ENCODE data around the gene KDM4B.
A peak's percentile ranks its signal among the peaks of the same experiment; 100 is the strongest.

KDM4B gene

DNA sequence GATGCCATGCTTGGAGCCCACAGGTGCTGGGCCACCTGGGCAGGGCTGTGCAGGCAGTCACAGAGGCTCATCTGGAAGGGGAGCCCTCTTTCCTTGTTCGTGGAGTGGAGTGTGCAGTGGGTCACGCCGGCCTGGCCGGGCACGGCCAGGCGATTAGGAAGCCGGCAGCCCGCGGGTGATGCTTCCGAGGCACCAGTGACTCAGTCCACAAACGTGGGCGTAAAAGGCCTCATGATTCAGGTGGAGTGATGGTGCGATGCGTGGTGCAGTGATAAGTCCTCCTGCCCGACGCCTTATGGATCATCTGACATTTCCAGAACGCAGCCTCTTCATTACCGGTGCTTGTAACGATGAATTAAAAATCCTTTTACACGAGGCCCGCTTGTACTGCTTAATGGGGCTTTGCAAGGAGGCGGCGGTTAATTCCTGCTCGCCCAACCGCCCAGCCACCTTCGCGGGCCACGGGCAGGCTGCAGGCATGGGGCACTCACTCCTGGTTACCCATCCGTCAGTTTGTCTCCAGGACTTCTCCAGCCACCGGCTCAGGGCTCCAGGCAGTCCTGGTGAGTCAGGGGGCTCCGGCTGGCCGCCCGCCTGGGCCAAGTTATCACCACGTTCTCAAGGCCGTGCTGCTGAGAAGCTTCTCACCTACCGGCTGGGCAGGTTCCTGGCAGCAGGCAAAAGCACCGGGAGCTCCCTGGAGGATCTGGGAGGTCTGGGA lies 172.4 kb downstream of the KDM4B start:
- peak; percentile 18 for DNase-seq (ENCODE audit: low read depth, low spot score)
- TF ChIP-seq, protein P1, sequence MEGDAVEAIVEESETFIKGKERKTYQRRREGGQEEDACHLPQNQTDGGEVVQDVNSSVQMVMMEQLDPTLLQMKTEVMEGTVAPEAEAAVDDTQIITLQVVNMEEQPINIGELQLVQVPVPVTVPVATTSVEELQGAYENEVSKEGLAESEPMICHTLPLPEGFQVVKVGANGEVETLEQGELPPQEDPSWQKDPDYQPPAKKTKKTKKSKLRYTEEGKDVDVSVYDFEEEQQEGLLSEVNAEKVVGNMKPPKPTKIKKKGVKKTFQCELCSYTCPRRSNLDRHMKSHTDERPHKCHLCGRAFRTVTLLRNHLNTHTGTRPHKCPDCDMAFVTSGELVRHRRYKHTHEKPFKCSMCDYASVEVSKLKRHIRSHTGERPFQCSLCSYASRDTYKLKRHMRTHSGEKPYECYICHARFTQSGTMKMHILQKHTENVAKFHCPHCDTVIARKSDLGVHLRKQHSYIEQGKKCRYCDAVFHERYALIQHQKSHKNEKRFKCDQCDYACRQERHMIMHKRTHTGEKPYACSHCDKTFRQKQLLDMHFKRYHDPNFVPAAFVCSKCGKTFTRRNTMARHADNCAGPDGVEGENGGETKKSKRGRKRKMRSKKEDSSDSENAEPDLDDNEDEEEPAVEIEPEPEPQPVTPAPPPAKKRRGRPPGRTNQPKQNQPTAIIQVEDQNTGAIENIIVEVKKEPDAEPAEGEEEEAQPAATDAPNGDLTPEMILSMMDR (IDR thresholded peaks at IDR 0.05; ENCODE audit: low read depth, low read length): no peak
- no peak overlapping the region for H3K4me3 ChIP-seq (ENCODE audit: low read depth, low read length)
- in situ Hi-C loops (cut with HindIII; ENCODE audit: low sequenced_read_pairs): no loop called here

DNA sequence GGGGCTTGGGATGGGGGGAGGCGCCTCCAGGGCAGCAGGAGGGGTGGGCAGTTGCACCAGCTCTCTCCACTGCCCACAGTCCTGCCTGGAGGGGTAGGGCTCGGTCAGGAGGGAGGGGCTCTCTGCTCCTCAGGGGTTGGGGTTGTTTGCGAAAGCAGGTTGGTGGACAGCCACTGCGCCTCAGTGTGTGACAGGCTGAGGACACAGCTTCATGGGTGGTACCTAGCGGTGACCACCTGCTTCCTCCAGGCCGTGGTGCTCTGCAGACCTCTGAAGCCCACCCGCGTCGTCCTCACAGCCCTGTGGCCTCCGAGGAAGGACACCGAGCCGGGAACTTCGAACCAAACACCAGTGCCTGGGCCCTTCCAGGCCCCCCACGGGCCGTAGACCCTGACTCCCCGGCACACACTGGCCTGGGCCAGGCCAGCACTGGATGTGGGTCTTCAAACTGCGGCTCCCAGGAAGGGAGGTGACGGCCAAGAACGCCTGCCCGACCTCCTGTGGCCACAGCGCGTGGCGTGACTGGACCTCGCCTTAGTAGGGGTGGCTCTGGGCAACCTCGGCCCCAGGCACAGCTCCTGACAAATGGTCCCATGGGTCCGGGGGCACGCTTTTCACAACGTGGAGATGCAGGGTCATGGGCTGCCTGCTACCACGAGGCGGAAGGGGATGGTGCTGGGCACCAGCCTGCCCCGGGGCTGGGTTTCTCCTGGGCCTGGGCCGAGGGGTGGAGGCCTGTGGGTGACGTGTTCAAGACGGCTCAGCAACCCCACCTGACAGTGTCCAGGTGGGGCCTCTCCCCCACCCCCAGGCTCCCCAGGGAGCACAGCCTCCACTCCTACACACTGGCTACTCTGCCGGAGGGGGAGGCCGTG lies 173.2 kb downstream of the KDM4B start:
- in situ Hi-C loops (cut with HindIII; ENCODE audit: low sequenced_read_pairs): no loop called here
- TF ChIP-seq, protein P1 (IDR thresholded peaks at IDR 0.05; ENCODE audit: low read depth, low read length): no peak
- H3K4me3 ChIP-seq (ENCODE audit: low read depth, low read length): no peak overlapping the region
- no peak for DNase-seq (ENCODE audit: low read depth, low spot score)

DNA sequence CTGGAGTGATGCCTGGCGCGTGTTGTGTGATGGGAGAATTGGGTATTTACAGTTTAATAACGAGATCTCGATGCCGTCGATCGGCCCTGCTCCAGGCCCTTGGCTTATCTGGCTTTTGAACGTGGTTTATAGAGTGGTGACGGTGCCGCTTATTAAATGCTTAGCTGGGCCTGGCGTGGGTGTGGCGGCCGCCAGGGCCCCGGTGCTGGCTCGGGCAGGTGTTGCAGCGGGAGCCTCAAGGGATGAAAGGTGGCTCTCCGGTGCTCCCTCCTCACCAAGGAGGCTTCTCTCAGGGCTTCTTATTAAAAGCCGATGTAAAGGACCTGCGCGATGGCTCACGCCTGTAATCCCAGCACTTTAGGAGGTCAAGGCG lies 173.8 kb downstream of the KDM4B start:
- TF ChIP-seq, protein P1 (IDR thresholded peaks at IDR 0.05; ENCODE audit: low read depth, low read length): no peak
- in situ Hi-C loops (cut with HindIII; ENCODE audit: low sequenced_read_pairs): no loop called here
- DNase-seq (ENCODE audit: low read depth, low spot score): no peak
- H3K4me3 ChIP-seq (ENCODE audit: low read depth, low read length): no peak overlapping the region

DNA sequence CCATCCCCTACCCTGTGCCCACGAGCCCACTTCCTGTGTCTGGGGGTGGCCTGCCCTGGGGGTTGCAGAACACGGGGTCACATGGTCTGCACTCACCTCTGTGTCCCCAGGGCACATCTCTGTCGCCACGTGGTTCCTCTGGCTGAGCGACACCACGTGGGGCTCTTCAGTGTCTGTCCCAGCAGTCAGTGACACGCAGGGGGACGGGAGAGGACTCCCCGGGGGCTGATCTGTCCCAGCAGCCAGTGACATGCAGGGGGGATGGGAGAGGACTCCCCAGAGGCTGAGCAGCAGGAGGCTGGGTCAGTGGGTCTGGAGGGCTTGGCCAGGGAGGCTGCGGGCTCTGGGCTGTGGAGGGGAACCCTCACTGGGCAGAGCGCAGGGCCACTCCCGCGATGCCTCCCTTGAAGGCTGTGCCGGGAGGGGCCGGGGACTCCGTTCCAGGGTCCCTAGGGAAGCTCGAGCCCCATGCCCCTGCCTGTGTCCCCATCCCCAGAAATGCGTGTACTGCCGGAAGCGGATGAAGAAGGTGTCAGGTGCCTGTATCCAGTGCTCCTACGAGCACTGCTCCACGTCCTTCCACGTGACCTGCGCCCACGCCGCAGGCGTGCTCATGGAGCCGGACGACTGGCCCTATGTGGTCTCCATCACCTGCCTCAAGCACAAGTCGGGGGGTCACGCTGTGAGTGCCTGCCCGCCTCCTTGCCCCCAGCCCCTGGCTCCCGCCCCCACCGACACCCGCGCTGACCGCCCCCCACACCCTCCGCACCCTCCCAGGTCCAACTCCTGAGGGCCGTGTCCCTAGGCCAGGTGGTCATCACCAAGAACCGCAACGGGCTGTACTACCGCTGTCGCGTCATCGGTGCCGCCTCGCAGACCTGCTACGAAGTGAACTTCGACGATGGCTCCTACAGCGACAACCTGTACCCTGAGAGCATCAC lies 174.8 kb downstream of the KDM4B start:
- in situ Hi-C loops (cut with HindIII; ENCODE audit: low sequenced_read_pairs): no loop called here
- no peak for DNase-seq (ENCODE audit: low read depth, low spot score)

DNA sequence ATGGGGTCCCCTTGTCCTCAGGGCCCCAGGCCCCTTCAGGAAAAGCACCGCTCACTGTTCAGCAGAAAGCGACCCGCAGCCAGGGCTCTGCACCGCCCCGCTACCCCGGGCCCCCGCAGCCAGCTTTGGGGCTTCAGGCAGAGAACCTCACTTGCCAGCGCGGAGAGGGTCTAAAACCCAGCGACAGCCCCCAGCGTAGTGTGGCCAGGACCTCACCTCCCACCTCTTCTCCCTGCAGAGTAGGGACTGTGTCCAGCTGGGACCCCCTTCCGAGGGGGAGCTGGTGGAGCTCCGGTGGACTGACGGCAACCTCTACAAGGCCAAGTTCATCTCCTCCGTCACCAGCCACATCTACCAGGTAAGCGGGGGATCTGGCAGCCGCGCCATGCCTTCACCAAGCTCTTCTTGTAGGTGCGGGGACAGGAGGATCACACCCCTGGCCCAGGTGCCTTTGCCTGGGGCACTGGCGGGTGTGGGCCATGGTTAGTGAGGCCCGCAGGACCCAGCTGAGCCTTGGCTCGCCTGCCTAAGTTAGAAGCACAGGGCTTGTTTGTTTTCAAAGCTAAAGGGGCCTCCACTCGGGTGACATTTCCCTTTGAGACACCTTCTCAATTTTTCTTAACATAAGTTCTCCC lies 175.7 kb downstream of the KDM4B start:
- H3K4me3 ChIP-seq (ENCODE audit: low read depth, low read length): no peak overlapping the region
- in situ Hi-C loops (cut with HindIII; ENCODE audit: low sequenced_read_pairs): no loop called here
- DNase-seq (ENCODE audit: low read depth, low spot score): no peak
- TF ChIP-seq, protein P1 (IDR thresholded peaks at IDR 0.05; ENCODE audit: low read depth, low read length): no peak

More for the DNA sequence above, 174.8 kb downstream of the KDM4B start:
- TF ChIP-seq, protein P1 (IDR thresholded peaks at IDR 0.05; ENCODE audit: low read depth, low read length): no peak
- H3K4me3 ChIP-seq (ENCODE audit: low read depth, low read length): no peak overlapping the region
